Astrocyte of the cerebellum (primary cell): Measurements from ENCODE around the gene NSFL1C.
"Not testable (repeated sequence)": the region's sequence is repeated elsewhere in the genome, so short reads cannot be mapped to it uniquely, and the experiment has no call there.

ENCODE experiments used
- DNase-seq: peaks from one replicate; pipeline ENCODE4 v3.0.0-alpha.2; 2011; ENCODE audit warnings: low read depth
- H3K4me3 ChIP-seq: 2 replicates; pipeline ENCODE4 v1.5.1; 2011; ENCODE audit warnings: mild to moderate bottlenecking, low read depth, low read length, moderate library complexity
- in situ Hi-C: cut with HindIII; loops from 2 replicates; pipeline ENCODE4 v1.10.0; 2017; ENCODE audit warnings: low sequenced_read_pairs
- TF ChIP-seq, protein P1 (sequence below): IDR thresholded peaks from 2 replicates; pipeline ENCODE4 v1.5.1; 2012; ENCODE audit warnings: low read length, low read depth, moderate library complexity, mild to moderate bottlenecking; ENCODE audit errors: missing control alignments

Gene NSFL1C

DNA sequence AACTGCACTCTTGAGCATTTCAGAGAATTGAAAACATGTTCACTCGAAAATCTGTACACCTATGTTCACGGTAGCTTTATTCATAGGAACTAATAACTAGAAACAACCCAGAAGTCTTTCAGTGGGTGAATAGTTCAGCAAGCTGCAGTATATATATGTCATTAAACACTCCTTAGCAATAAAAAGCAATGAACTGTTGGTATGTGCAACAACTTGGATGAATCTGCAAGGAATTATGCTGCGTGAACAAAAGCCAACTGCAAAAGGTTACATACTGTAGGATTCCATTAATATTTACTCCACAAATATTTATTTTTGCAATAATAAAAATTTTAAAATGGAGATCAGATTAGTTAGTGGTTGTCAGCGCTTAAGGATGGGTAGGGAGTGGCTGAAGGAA, 51.7 kb downstream of the NSFL1C start:
- no peak overlapping the region for H3K4me3 ChIP-seq
- TF ChIP-seq, protein P1, sequence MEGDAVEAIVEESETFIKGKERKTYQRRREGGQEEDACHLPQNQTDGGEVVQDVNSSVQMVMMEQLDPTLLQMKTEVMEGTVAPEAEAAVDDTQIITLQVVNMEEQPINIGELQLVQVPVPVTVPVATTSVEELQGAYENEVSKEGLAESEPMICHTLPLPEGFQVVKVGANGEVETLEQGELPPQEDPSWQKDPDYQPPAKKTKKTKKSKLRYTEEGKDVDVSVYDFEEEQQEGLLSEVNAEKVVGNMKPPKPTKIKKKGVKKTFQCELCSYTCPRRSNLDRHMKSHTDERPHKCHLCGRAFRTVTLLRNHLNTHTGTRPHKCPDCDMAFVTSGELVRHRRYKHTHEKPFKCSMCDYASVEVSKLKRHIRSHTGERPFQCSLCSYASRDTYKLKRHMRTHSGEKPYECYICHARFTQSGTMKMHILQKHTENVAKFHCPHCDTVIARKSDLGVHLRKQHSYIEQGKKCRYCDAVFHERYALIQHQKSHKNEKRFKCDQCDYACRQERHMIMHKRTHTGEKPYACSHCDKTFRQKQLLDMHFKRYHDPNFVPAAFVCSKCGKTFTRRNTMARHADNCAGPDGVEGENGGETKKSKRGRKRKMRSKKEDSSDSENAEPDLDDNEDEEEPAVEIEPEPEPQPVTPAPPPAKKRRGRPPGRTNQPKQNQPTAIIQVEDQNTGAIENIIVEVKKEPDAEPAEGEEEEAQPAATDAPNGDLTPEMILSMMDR = no peak
- DNase-seq = no peak
- in situ Hi-C loops = no loop called here

DNA sequence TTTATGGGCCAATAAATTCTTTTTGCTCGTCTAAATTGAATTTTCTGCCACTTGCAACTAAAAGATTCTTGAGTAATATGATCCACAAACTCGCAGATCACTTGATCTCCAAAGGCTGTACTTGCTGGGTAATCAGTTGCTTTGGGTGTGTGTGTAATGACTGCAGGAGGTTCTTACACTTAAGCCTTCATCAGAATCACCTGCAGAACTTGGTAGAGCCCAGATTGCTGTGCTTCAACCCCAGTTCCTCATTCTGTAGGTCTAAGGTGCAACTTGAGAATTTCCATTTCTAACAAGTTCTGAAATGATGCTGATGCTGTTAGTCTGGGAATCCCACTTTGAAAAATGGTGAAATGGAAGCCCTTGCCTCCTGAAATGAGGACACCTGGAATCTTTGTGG, 60.8 kb downstream of the NSFL1C start:
- TF ChIP-seq, protein P1 = no peak
- DNase-seq = no peak
- in situ Hi-C loops = no loop called here
- H3K4me3 ChIP-seq = no peak overlapping the region

DNA sequence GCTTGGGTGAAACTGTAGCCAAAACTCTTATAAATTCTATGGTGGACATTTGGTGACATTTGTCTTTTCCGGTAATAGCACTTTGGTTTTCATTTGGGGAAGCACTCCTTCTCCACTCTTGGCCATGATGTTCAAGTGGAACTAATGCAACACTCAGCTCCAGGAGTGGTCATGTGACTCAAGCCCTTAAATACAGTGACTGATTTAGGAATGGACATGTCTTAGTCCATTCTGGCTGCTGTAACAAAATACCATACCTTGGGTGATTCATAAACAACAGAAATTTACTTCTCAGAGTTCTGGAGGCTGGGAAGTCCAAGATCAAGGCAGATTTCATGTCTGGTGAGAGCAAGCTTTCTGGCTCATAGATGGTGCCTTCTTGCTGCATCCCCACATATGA, 63.0 kb downstream of the NSFL1C start:
- no peak for DNase-seq
- in situ Hi-C loops = no loop called here
- TF ChIP-seq, protein P1 = no peak
- H3K4me3 ChIP-seq = no peak overlapping the region

DNA sequence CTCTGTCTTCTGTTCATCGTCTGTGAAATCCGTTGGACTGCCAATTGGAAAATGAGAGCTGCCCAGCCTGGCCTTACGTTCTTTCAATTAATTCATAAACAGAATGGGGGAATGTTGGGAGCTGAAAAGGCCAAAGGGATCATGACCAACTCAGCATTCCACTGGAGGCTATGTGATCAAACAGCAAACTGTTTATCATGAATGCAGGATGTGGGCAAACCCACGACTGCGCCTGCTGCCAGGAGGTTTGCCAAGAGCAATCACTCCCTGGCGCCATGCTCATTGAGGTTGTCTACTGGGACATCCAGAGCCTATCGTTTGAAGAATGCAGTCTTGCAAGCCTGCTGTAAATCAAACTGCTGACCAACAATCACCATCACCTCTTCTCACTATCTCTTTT, 64.5 kb downstream of the NSFL1C start:
- TF ChIP-seq, protein P1 = no peak
- in situ Hi-C loops = no loop called here
- no peak for DNase-seq
- no peak overlapping the region for H3K4me3 ChIP-seq

DNA sequence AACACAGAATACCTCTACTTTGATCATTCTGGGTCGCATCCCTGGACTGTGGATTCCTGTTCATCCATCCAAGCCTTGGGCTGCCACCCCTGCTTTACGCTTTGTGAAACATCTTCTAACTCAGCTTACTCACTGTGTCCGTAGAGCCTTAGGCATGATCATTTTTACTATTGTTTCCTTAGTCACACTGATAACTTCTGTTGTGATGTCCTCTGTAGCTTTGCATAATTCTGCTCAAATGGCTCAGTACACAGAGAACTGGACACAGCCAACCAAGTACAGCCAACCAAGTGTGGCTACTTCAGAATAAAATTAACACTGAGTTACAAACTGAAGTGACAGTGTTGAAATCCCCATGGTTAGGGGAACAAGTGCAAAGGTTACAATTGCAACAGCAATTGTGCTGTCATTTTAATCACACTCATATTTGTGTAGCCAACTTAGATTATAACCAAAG, 65.2 kb downstream of the NSFL1C start:
- no peak overlapping the region for H3K4me3 ChIP-seq
- TF ChIP-seq, protein P1 = no peak
- no peak for DNase-seq
- in situ Hi-C loops = no loop called here

DNA sequence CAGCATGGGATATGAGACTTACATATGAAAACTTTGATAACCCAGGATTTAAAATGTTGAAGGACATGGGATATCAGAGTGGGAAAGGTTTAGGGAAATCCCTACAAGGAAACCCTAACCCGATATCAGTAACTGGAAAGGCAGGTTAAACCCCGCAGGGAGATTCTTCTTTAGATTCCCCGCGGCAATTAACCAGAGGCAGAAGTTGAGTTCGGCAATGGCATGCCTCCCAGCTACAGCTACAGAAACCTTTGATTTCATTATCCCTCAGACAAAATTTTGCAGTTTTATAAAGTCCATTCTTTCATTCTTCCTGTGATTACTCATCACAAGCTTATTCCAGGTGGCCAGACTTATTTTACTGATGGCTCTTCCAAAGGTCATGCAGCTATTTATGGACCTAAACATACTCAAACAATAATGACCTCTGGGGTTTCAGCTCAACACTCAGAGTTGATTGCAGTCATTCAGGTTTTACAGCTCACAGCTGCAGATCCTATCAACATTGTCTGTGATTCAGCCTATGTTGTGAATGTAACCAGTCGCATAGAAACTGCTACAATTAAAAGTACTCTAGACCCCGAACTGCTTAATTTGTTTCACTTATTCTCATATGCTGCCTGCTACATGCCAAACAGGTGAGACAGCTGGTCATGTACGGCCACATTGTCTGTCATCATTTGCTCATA, 66.8 kb downstream of the NSFL1C start:
- DNase-seq, H3K4me3 ChIP-seq, in situ Hi-C loops: not testable (repeated sequence)

DNA sequence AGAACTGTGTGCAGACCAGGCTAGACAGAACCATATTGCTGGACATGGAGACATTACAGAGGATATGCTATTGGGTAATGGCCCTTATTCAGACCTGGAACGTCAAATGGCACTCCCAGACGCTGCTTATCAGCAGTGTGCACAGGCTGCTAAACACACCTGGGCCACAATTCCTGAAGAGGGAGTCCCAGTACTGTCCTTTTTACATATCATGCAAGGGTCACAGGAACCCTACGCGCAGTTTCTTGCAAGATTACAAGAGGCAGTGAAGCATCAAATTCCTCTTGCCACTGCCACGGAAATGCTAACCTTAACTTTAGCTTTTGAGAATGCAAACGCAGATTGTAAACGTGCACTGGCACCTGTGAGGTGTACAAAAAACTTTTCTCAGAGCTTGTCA, 68.5 kb downstream of the NSFL1C start:
- in situ Hi-C loops, H3K4me3 ChIP-seq, DNase-seq: not testable (repeated sequence)

DNA sequence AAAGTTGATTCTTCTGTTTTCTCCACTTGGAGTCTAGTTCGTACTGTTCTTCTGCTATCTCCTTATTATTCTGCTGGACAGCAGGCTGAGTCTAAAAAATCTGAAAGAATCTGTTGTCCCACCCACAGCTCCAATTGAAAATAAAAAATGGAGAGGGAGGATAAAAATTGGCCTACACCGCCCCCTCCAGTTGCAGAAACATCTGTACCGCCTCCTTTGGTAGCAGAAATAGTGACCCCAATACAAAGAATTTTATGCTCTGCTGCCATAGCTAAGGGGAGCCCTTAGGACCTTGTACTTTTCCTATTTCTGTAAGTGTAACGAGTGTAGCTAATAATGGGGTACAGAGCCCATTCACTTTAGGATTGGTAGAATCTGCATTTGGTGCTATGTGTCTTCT, 68.9 kb downstream of the NSFL1C start:
- H3K4me3 ChIP-seq = no peak overlapping the region
- in situ Hi-C loops = no loop called here

More for the DNA sequence above, 68.9 kb downstream of the NSFL1C start:
- DNase-seq = no peak
- TF ChIP-seq, protein P1 = no peak
